ENCODE data around the gene AKAP8L.
"Not testable (repeated sequence)": the region's sequence is repeated elsewhere in the genome, so short reads cannot be mapped to it uniquely, and the experiment has no call there.

AKAP8L gene

DNA sequence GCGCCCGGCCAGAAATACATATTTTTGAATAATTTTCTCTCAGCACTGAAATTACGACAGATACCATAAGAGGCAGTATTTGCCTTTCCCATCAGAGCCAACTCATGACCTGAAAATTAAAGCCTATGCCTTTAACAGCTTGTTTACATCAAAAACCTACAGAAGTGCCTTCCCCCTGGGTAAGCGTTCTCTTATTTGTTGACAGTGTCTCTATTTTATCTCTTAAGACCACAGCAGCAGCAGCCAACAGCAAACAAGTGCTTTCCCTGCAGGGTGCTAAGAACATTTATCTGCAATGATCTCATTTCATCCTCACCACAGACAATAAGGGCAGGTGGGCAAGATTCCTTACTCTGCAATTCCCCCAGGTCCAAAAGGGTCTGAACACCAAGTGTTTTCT, 6.0 kb downstream of the AKAP8L start:
- no peak for DNase-seq

GRCh38 chr19:15411351-15411750, 7.4 kb downstream of the AKAP8L start:
- not testable (repeated sequence) for DNase-seq

DNA sequence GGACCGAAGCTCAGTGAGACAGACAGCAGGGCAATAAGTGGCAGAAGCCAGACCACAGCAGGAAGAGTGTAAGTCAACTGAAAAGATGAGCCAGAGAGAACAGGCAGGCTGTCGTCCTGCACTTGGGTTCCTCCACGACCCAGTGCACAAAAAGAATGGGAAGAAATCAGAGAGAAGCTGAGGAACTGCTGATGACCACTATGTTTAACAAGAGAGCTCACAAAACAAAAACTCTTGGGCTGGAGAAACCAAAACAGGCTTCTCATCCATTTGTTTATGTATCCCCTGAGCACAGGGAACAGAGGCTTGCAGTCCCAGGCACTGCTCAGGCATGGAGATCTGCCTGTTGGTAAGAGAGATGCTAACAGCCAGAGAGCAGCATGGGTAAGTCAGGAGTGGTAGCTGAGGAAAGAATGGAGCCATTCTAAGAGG, 14.0 kb downstream of the AKAP8L start:
- DNase-seq: no peak

GRCh38 chr19:15404097-15404779, 14.6 kb downstream of the AKAP8L start:
- no peak for DNase-seq

- no peak for DNase-seq
Observed at GRCh38 chr19:15403151-15403531, 15.6 kb downstream of the AKAP8L start.

DNA sequence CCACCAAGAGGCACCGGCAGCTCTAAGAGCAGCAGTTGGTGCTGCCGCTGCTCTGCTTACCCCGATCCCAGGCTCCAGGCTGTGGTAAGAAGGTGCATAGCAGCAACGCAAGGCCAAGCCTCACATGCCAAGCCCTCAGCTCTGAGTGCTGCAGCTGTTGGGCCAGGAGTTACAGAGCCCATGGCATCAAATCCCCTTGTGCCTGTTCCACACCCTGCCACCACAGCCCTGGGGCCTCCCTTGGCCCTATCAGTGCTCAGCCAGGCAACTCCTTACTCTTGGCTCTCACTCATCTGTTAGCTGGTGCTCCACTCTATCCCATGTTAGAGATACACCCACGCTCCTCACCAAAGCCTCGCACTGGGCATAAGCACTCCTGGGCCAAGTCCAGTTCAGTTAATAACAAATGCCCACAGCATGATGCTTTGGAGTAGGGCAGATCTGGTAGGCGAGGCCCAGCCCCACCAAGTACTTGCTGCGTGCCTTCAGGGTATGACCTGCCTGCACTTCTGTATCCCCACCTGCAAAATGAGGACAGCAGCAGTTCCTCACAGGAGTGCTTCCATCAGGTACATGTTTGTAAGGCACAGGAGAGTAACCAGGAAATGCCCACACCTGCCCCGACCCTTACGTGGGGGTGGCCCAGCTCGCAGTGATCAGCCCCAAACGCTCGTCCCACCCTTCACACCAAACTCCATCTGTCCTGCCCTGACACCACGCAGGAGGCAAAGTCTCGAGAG, 16.2 kb downstream of the AKAP8L start:
- DNase-seq: no peak

DNA sequence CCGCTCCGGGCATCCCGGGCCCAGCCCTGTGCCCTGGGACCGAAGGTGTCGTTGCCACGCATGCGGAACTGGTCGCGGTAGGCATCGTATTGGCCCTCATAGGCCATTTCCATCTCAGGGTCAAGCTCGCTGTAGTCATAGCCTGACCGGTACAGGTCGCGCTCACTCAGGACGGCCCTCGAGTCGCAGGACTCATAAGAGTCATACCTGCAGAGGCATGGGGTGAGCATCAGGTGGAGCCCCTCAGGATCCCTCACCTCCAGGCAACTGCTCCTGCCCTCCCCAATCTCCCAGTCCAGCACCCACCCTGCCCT, 17.4 kb downstream of the AKAP8L start:
- no peak for DNase-seq

DNA sequence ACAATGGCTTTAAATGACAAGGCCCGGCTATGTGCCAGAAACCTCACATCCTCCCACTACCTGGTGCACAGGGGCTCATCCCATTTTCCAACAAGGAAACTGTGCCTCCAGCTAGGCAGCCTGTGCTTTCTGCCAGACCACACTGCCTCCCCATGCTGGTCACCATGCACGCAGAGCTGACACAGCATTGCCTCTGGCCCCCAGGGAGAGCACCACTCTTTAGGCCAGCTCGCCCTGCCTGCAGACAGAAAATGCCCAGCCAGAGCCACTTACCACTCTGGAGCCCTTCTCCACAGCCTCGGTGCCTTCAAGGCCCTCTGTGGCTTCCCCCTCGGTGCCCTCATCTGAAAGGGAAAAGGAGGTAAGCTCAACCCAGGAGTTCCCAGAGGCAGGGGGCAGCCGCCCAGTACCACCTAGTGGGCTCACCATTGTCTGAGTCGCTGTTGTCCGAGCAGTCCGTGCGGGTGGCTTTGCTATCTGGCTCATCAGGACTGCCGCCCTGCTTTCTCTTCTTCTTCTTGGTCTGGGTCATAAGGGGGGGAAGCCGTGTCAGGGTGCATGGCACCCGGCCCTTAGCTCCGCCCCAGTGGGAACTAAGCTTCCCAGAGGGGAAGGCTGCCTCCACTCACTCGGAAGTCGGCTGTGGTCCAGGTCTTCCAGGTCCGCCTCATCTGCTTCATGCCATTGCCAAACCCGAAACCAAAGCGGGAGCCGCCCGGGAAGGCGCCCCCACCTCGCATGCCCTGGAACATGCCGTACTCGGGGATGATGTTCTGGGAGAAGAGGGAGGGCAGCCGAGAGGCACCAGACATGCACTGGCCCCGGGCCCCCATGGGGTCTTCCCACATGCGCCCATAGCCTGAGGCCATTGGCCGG, 18.0 kb downstream of the AKAP8L start:
- DNase-seq: no peak

GRCh38 chr19:15399635-15400034, 19.2 kb downstream of the AKAP8L start:
- no peak for DNase-seq

GRCh38 chr19:15399234-15399515, 19.6 kb downstream of the AKAP8L start:
- DNase-seq: no peak

GRCh38 chr19:15398501-15399233, 20.1 kb downstream of the AKAP8L start:
- DNase-seq: no peak

- DNase-seq: no peak
Observed at GRCh38 chr19:15397782-15398181, 21.0 kb downstream of the AKAP8L start.

GRCh38 chr19:15397236-15397635, 21.6 kb downstream of the AKAP8L start:
- DNase-seq: no peak

- DNase-seq: no peak
Observed at GRCh38 chr19:15396436-15396835, 22.4 kb downstream of the AKAP8L start.

DNA sequence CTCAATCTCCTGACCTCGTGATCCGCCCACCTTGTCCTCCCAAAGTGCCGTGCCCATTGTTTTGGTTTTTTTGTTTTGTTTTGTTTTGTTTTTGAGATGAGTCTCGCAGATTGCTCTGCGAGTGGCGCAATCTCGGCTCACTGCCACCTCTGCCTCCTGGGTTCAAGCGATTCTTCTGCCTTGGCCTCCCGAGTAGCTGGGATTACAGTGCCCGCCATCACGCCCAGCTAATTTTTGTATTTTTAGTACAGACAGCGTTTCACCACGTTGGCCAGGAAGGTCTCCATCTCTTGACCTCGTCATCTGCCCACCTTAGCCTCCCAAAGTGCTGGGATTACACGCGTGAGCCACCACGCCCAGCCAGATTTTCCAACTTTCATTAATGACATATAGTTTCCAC, 23.5 kb downstream of the AKAP8L start:
- DNase-seq: not testable (repeated sequence)

GRCh38 chr19:15394426-15394825, 24.4 kb downstream of the AKAP8L start:
- no peak for DNase-seq

GRCh38 chr19:15393963-15394362, 24.8 kb downstream of the AKAP8L start:
- DNase-seq: peak; percentile 26

GRCh38 chr19:15390814-15391213, 28.0 kb downstream of the AKAP8L start:
- DNase-seq: no peak

GRCh38 chr19:15381864-15382263, 36.9 kb downstream of the AKAP8L start:
- no peak for DNase-seq

DNA sequence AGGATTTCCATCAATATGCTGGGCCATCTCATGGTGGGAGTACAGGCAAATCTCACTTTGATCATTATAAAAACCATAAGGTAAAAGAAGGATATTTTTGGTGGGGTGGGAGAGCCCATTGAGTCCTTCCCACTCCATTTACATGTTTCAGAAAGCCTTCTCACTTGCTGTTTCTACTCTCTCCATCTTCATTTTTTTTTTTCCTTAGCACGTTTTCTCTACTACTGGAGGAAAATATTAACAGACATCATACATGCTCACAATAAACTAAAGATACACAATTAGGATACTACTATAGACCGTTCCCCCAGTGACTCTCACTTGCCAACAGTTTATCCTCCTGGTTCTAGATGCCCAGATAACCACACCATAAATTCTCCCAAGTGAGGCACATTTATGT, 37.4 kb downstream of the AKAP8L start:
- DNase-seq: no peak

GRCh38 chr19:15379999-15380647, 38.7 kb downstream of the AKAP8L start:
- DNase-seq: peak; percentile 49

DNA sequence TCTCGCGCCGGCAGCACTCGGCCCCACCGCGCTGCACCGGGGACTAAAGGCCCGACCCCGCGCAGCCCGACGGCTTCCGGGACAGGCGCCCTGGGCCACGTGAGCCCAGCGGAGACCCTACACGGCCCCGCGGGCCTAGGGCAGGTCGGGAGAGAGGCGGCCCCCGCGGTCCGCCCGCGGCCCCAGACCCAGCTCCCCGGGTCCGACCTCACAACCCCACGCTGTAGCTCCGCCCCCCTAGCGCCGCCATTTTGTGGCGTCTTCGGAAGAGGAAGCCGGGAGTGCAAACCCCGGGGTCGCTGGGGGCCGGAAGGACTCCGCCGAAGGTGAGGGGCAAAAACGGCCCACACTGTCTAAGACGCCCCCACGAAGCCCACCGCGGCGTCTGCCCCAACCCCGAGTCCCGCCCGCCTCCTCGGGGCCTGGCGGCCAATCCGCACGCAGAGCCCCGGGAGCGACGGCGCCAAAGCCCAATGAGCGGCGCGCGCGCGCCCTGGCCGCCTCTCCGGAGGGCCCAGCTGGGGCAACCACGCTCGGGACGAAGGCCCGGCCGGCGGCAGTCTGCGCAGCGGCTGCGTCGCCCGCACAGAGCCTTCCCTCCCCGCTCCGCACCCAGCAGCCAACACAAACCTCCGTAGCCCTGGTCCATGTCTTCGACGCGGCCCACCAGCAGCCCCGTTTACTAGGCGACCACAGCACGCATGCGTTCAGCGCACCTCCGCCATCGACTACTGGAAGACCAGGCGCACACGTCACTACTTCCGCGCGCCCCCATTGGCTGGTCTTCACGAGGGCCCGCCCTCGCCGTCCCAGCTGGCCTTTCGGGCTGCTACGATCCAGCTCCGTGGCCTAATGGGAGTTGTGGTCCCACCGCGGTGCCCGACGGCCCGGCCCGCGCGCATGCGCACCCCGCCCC, 39.4 kb downstream of the AKAP8L start, which contains the start of gene AKAP8:
Gene AKAP8, minus strand, starts transcription at position 705 of the 916 bp plus-strand sequence. Its CDS starts 56 bp downstream, at position 649.
- DNase-seq: peak; percentile 99
